ENCODE results near the gene NLGN4X. TPM values are rescaled to one million over a fixed set of nuclear protein-coding genes. Genes with fewer than 3 reads are reported as not detected.

Gene NLGN4X
- polyA plus RNA-seq, 3 donors, result not detected

- no peak overlapping the region for H3K4me2 ChIP-seq (replicated peaks; ENCODE audit: extremely low read depth, low read length, poor library complexity, severe bottlenecking)
- H4K20me1 ChIP-seq (ENCODE audit: insufficient read depth, low read length), result no peaks in the 10 kb centered on the region
- H3K36me3 ChIP-seq (replicated peaks in 1 of 2; ENCODE audit: control insufficient read depth in 1 of 2, insufficient read depth in 2 of 2, low read length in 2 of 2), result no peaks in the 10 kb centered on the region
- no peak overlapping the region for H2AFZ ChIP-seq (ENCODE audit: insufficient read depth, low read depth, low read length, poor library complexity, severe bottlenecking)
- H3K27me3 ChIP-seq (ENCODE audit: control insufficient read depth in 2 of 2, insufficient read depth in 2 of 2, low read length in 2 of 2), result peaks cover 29 to 42% of the 10 kb centered on the region in 2 donors
- H3K27ac ChIP-seq (ENCODE audit: low read depth in 1 of 2, low read length in 2 of 2), result no peak overlapping the region
- Mint-ChIP-seq H3K4me3 (peak overlapping the region in 1 of 2 donors; percentile 60), H3K4me1 (no peaks in the 10 kb centered on the region), H3K27me3 (ENCODE audit: low read depth in 3 of 3) (peaks cover 28 to 48% (median 45%) of the 10 kb centered on the region in 3 donors), H3K36me3 (no peaks in the 10 kb centered on the region), H3K9me3 (peaks cover 0 to 9% (median 5%) of the 10 kb centered on the region in 7 donors), H3K27ac (no peak overlapping the region)
- no peaks in the 10 kb centered on the region for H3K4me1 ChIP-seq (ENCODE audit: control insufficient read depth in 1 of 2, insufficient read depth in 2 of 2, low read length in 2 of 2)
- H3K4me3 ChIP-seq (replicated peaks in 1 of 3; ENCODE audit: low read depth in 2 of 3, low read length in 3 of 3), result no peak overlapping the region
- intact Hi-C loops (cut with micrococcal nuclease), result no loop called here
- no peaks in the 10 kb centered on the region for H3K79me2 ChIP-seq (ENCODE audit: insufficient read depth, low read length)
- no CpG with 5 or more reads among the region's 8 CpGs for whole genome bisulfite sequencing (ENCODE audit: insufficient coverage)
- TF ChIP-seq CTCF (IDR thresholded peaks at IDR 0.05), result no peak
- H3K9ac ChIP-seq (ENCODE audit: insufficient read depth, low read length, poor library complexity, severe bottlenecking), result no peak overlapping the region
- no peak for DNase-seq
- H3K9me3 ChIP-seq (replicated peaks in 1 of 2; ENCODE audit: control insufficient read depth in 1 of 2, insufficient read depth in 1 of 2, low read length in 2 of 2), result peaks cover 0 to 9% of the 10 kb centered on the region in 2 donors
Measured at GRCh38 chrX:6227935-6228334, 732 bp downstream of the NLGN4X start.

- Histone ChIP-seq H4K20me1 (ENCODE audit: insufficient read depth, low read length) (no peaks in the 10 kb centered on the region), H3K79me2 (ENCODE audit: insufficient read depth, low read length) (no peaks in the 10 kb centered on the region), H3K4me1 (ENCODE audit: control insufficient read depth in 1 of 2, insufficient read depth in 2 of 2, low read length in 2 of 2) (no peaks in the 10 kb centered on the region), H3K27ac (ENCODE audit: low read depth in 1 of 2, low read length in 2 of 2) (no peak overlapping the region), H3K9ac (ENCODE audit: insufficient read depth, low read length, poor library complexity, severe bottlenecking) (no peak overlapping the region), H2AFZ (ENCODE audit: insufficient read depth, low read depth, low read length, poor library complexity, severe bottlenecking) (no peak overlapping the region), H3K4me2 (replicated peaks; ENCODE audit: extremely low read depth, low read length, poor library complexity, severe bottlenecking) (no peak overlapping the region), H3K36me3 (replicated peaks in 1 of 2; ENCODE audit: control insufficient read depth in 1 of 2, insufficient read depth in 2 of 2, low read length in 2 of 2) (no peaks in the 10 kb centered on the region), H3K9me3 (replicated peaks in 1 of 2; ENCODE audit: control insufficient read depth in 1 of 2, insufficient read depth in 1 of 2, low read length in 2 of 2) (peaks cover 0 to 9% of the 10 kb centered on the region in 2 donors), H3K4me3 (replicated peaks in 1 of 3; ENCODE audit: low read depth in 2 of 3, low read length in 3 of 3) (no peak overlapping the region), H3K27me3 (ENCODE audit: control insufficient read depth in 2 of 2, insufficient read depth in 2 of 2, low read length in 2 of 2) (peaks cover 29 to 42% of the 10 kb centered on the region in 2 donors)
- 4% methylated on average over 12 of the region's 25 CpGs for WGBS (ENCODE audit: insufficient coverage)
- no peaks in the 10 kb centered on the region for H3K36me3 Mint-ChIP-seq
- no peak for DNase-seq
- H3K4me3 Mint-ChIP-seq, result peak overlapping the region in 1 of 2 donors; percentile 79
- peaks cover 28 to 48% (median 45%) of the 10 kb centered on the region in 3 donors for H3K27me3 Mint-ChIP-seq (ENCODE audit: low read depth in 3 of 3)
- peaks cover 0 to 9% (median 6%) of the 10 kb centered on the region in 7 donors for H3K9me3 Mint-ChIP-seq
- intact Hi-C loops (cut with micrococcal nuclease), result no loop called here
- H3K4me1 Mint-ChIP-seq, result no peaks in the 10 kb centered on the region
- no peak for TF ChIP-seq CTCF (IDR thresholded peaks at IDR 0.05)
- H3K27ac Mint-ChIP-seq, result peak overlapping the region in 1 of 7 donors; percentile 65
Measured at GRCh38 chrX:6227453-6227835, 1.2 kb downstream of the NLGN4X start.

Data from CD14-positive monocyte (primary cell).